T follicular helper cell (primary cell): Measurements from ENCODE around the gene SOCS3.

Experiments
- DNase-seq: peaks from one replicate; pipeline ENCODE4 v3.0.0-alpha.2; 2020; ENCODE audit warnings: low read depth
- total RNA-seq, 2 experiments: gene quantifications; one replicate each; lab custom pipeline; 2026; lab: John Stamatoyannopoulos, UW

The SOCS3 gene
- total RNA-seq: 73.2 to 289 reads per million in 2 experiments

DNA sequence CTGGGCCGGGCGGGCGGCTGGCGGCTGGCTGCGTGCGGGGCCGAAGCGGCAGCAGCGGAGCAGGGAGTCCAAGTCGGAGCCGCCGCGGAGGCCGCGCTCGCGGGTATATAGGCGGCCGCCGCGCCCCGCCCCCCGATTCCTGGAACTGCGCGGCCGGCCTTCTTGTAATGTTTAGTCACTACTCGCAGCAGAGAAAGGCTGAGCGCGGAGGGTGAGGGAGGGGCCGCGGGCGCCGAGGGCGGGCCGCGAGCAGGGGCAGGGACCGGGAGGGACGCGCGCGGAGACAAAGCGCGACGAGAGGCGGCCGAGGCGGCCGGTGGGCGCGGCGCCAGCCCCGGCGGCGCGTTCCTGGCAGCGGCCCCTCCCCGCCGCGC, at the start of gene SOCS3:
SOCS3 (minus strand) TSS at position 81 of the 374 bp plus-strand sequence. CDS start 982 bp downstream, outside the sequence.
- peak; percentile 95 for DNase-seq

DNA sequence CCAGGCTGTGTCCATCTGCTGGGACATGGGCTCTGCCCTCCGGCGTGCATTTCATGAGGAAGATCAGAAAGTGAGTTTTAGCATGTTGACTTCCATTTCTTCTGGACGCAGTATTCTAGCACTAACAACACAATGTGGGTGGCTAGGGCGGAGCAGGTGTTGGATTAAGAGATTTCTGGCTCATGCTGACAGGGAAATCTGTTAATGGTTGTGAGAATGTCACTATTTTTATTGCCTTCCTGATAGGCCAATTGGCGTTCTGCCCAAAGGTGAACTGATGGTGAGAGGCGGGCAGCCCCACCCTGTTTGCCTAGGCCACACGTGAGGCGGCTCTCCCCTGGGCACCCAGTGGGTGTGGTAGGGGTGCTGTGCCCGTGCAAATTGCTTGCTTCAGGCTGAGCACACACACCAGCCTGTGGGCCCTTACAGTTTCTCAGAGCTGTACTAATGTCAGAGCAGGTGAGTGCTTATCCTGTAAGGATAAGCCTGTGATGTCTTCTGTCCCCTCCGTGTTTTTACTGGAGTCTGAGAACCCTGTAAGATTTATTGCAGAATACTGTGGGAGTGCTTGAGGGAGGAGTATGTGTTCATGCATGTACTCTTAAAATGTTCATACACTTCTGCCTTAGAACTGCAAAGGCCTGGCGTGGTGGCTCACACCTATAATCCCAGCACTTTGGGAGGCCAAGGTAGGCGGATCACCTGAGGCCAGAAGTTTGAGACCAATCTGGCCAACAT, 49.5 kb upstream of the SOCS3 start:
- no peak for DNase-seq

DNA sequence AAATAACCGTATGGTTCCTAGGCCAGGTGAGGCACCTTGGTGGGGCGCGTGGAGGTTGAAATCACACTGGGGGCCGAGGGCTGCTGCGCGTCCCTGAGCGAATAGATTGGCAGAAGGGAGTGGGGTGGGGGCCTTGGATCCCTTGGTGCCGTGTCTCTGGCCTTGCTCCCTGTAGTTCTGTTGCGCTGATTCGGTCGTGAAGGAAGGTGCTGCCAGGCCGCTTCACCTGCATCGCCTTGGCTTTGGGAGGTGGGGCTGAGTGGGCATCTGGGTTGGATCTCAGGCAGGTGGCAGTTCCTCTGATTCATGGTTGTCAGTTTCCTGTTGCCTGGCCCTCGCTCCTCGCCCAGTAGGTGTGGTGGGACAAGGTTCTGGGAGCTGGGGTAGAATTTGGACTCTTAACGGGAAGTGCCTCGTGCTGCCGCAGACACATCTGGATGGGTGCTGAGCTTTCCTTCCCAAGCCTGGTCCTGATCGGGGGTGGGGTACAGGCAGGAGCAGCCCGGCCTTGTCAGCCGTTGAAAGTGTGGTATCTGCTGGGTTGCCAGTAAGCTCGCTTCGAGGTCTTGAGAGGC, 48.7 kb upstream of the SOCS3 start:
- no peak for DNase-seq

DNA sequence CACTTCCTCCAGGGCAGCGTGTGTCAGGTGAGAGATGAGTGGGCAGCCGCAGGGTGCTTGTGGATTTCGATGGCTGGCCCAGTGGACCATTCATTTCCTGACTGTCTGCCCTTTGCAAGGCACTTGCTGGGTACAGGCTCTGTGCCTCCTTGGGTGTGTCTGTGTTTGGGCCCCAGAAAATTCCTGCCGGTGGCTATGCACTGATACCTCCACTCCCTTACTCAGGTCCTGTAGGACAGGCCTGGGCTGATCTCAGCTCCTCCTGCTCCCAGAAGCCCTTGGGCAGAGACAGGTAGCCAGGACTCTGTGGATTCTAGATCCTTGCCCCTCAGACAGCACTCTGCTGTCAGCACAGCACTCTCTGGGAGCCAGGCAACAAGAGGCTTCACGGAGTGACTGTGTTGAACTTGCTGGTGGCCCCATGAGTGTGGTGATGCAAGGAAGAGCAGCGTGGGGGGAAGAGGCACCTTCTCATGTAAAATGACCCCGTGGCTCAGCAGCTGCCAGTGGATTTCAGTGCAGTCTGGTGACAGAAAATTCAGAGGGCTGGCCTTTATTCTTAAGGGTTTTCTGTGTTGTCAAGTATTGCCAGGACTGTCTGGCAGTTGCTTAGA, 47.6 kb upstream of the SOCS3 start:
- DNase-seq: no peak

DNA sequence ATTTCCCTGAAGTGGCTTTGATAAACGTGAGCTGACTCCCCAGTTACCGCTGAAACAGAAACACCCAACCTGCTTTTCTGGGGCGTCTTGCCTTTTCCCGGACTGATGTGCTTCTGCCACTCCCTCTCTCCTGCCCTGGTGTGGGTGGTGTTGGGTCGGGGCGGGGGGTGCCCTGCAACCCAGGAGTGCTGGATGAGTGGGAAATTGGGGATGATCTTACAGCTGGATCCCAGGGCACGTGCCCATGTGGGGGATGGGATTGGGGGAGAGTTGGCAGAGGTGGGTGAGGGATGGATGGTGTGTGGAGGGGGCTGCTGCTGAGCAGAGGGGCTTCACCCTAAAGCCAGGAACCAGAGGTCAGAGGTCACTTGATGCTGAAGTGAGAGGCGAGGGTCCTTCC, 47.0 kb upstream of the SOCS3 start:
- no peak for DNase-seq

GRCh38 chr17:78406396-78406795, 46.5 kb upstream of the SOCS3 start:
- no peak for DNase-seq

DNA sequence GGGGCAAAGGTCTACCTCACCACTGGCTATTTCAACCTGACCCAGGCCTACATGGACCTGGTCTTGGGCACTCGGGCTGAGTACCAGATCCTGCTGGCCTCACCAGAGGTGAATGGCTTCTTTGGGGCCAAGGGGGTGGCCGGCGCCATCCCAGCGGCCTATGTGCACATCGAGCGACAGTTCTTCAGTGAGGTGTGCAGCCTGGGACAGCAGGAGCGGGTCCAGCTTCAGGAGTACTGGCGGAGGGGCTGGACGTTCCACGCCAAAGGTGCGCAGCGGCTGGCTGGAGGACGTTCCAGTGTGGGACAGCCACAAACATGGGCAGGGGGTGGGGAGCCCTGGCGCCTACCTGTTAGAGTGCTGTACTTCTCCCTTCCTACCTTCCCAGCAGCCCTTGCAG, 43.9 kb upstream of the SOCS3 start:
- no peak for DNase-seq

- DNase-seq: no peak
Observed at GRCh38 chr17:78401891-78402290, 42.0 kb upstream of the SOCS3 start.

- no peak for DNase-seq
Observed at GRCh38 chr17:78401246-78401645, 41.4 kb upstream of the SOCS3 start.

DNA sequence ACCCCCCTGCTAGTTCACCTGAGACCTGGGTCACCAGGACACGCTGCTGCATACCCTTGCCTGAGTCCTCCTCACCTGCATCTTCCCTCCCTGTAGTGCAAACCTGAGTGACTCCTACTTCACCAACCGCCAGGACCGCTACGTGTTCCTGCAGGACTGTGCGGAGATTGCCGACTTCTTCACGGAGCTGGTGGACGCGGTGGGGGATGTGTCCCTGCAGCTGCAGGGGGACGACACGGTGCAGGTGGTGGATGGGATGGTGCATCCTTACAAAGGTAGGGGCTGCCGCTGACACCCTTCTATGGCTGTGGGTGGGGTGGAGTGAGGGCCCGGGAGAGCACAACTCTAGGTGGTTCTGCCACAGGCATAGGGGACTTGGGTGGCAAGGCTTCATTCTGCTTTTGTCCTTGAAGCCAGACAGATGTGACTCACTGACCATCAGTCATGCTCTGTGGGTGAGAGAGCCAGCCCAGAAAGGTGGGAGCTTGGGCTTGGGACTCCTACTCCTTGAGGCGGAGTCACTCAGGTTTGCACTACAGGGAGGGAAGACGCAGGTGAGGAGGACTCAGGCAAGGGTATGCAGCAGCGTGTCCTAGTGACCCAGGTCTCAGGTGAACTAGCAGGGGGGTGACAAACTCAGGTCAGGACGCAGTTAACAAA, 40.8 kb upstream of the SOCS3 start:
- no peak for DNase-seq

DNA sequence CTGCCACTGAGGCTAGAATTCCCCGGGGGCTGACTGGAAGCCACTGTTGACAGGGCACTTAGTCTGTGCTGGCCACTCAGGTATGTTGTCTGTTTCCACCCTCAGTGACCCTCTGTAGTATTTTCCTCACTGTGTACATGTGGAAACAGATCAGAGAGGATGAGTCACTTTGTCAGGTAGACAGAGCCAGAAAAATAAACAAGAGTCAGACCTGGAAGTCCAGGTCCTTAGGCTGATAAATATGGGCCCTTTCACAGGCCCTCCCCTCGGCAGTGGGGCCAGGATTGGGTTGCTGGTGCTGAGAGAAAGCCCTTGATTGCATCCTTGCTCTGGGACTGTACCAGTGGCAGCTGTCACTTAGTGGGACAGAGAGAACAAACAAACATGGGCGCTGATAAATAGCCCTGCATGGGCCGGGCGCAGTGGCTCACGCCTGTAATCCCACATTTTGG, 39.8 kb upstream of the SOCS3 start:
- DNase-seq: no peak

DNA sequence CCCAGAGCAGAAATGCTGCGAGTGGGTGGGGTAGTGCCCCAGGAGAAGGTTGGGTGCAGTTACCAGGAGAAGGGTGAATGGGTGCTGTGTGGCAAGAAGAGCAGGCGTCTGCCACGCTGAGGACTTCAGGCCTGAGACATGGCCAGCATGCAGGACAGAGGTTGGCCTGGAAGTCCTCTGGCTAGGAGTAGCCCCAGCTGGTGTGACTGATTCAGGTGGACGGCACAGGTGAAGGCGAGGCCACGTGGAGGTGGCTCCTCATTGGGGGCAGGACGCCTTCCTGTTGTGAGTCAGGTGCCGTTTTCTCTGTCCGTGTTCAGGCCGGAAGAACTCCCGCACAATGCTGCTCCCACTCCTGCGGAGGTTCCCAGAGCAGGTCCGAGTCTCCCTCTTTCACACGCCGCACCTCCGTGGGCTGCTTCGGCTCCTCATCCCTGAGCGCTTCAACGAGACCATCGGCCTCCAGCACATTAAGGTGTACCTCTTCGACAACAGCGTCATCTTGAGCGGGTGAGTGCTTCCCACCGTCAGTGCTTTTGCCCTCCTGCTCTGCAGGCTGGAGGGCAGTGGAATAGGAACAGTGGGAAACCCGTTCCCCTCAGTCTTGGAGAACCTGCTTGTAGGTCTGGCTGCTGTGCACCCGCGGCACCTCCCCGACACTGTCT, 39.3 kb upstream of the SOCS3 start:
- DNase-seq: no peak

- DNase-seq: no peak
Observed at GRCh38 chr17:78398390-78398789, 38.5 kb upstream of the SOCS3 start.

DNA sequence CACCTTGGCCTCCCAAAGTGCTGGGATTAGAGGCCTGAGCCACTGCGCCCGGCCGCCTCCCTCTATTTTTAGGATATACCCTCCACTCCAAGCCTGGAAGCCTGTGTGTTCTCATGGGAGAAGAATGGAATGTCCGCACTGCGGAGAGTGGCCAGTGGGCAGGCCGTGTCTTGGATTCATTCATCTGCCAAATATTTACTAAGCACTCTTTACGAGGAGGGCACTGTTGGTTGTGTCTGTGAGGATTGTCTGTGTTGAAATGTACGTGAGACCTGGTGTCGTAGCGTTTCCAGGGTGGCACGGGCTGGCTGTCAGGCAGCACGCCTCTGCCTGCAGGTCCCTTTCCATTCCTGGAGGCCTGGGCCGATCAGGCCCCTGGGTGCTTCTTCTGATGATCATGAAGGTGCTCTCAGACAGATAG, 37.8 kb upstream of the SOCS3 start:
- no peak for DNase-seq

GRCh38 chr17:78396441-78397337, 36.8 kb upstream of the SOCS3 start:
- no peak for DNase-seq

- DNase-seq: no peak
Observed at GRCh38 chr17:78395155-78395554, 35.3 kb upstream of the SOCS3 start.

DNA sequence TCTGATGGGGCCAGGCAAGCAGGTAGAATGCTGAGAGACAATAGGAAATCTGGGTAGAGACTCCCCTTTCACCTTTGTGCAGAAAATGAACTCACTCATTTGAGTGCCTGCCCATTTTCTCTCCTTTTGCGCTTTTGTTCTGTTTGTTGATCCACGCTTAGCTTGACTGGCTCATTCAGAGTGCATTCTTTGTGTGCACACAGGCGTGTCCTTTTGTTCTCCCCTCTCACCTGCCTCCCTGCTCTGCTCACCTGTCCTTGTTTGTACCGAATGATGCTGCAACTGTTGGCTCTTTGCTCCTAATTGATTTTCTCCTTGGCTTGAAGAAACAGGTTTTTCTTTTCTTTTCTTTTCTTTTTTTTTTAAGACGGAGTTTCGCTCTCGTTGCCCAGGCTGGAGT, 34.3 kb upstream of the SOCS3 start:
- DNase-seq: no peak

DNA sequence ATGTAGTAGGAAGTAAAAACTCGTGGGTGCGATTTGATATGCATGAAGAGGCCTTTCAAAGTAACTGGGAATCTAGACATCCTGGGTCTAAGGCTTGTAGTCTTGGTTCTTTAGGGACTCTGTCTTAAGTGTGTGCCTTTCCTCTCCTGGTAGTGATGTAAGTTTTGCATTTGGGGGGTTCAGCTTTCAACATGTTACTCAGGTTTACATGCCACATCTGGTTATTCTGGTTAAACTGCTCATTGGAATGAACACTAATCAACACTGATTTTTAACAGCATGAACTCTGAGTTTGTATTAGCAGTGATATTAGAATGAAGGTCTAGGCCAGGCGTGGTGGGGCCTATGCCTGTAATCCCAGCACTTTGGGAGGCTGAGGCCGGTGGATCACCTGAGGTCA, 33.7 kb upstream of the SOCS3 start:
- no peak for DNase-seq

DNA sequence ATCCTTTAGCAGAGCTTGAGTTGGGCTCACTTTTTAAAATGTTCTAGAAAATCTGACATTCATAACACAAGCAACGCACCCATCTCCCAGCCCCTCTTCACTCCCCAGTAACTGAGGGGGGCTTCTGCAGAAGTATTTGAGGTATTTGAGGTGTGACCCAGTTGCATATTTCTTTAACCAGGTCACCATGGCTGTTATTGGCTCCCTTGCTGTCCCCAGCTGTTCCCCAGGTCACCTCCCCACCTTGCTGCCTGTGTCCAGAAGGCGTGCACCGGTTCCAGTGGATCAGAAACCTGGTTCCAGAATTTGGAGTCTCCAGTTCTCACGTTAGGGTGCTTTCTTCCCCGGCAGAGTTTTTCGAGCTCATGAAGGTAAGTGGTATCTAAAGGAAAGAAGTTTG, 32.4 kb upstream of the SOCS3 start:
- no peak for DNase-seq

DNA sequence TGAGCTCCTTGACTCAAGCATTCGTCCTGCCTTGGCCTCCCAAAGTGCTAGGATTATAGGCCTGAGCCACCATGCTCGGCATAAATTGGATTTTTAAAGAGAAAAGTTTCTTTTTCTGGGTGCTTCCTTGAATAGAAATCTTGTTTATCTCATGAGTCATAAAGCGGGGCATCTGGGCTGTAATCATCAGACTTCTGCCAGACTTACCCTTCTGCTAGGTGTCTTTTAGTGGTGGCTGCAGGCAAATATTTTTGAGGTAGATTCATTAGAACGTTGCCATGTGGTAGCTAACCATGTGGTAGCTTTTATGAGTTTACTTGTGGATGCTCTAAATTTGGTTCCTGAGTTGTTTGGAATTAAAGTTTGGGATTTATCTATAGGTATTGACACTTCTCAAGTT, 32.0 kb upstream of the SOCS3 start:
- no peak for DNase-seq

GRCh38 chr17:78391051-78391431, 31.2 kb upstream of the SOCS3 start:
- DNase-seq: no peak
